Kidney (tissue), 14 donors: Measurements from ENCODE around the gene IL4I1. TPM values are rescaled to one million over a fixed set of nuclear protein-coding genes. Genes with fewer than 3 reads are reported as not detected.

Experiments
- DNase-seq, 5 donors: peaks; one replicate each; pipeline ENCODE4 v3.0.0-alpha.2; 2013 to 2020
- FAIRE-seq: peaks from 2 replicates; lab custom pipeline; 2012; peaks lifted over from hg19 to GRCh38; lab: Jason Lieb, UNC
- H3K27ac ChIP-seq, 2 donors: one replicate each; pipeline ENCODE4 v1.7.0; 2013; ENCODE audit warnings: low read depth in 2 of 2, low read length in 2 of 2, inconsistent platforms in 1 of 2
- H3K27me3 ChIP-seq: one replicate; pipeline ENCODE4 v1.7.1; 2013; ENCODE audit warnings: low read length, inconsistent platforms; ENCODE audit not compliant: control insufficient read depth, insufficient read depth
- H3K36me3 ChIP-seq, 3 donors: one replicate each; pipeline versions ENCODE4 v1.7.0 to v1.7.1; 2013; ENCODE audit warnings: low read length in 3 of 3, control low read depth in 1 of 3, inconsistent platforms in 1 of 3; ENCODE audit not compliant: insufficient read depth in 3 of 3, control insufficient read depth in 2 of 3
- H3K4me1 ChIP-seq, 3 donors: one replicate each; pipeline versions ENCODE4 v1.7.0 to v1.7.1; 2013; ENCODE audit warnings: low read length in 3 of 3, inconsistent platforms in 1 of 3, low read depth in 1 of 3; ENCODE audit not compliant: control insufficient read depth in 2 of 3, insufficient read depth in 2 of 3
- H3K4me3 ChIP-seq, 3 donors: one replicate each; pipeline versions ENCODE4 v1.7.0 to v1.8.1; 2013; ENCODE audit warnings: low read length in 3 of 3, control low read depth in 1 of 3, inconsistent platforms in 1 of 3
- H3K9ac ChIP-seq, 3 donors: one replicate each; pipeline versions ENCODE4 v1.7.0 to v1.7.1; 2013; ENCODE audit warnings: low read length in 3 of 3, control low read depth in 1 of 3, inconsistent platforms in 1 of 3
- H3K9me3 ChIP-seq, 3 donors: one replicate each; pipeline versions ENCODE4 v1.7.0 to v1.7.1; 2013; ENCODE audit warnings: low read length in 3 of 3, control low read depth in 1 of 3, inconsistent platforms in 1 of 3; ENCODE audit not compliant: control insufficient read depth in 2 of 3, insufficient read depth in 1 of 3
- CTCF ChIP-seq: IDR thresholded peaks from 3 replicates; pipeline ENCODE4 v1.5.1; 2012; ENCODE audit warnings: mild to moderate bottlenecking, moderate library complexity, borderline replicate concordance; ENCODE audit not compliant: insufficient read depth; ENCODE audit errors: extremely low read depth
- intact Hi-C: fragments of 100-400 bp; cut with DNase I; formaldehyde crosslinking; loops from one replicate; pipeline ENCODE4 v1.11.1; 2022
- polyA plus RNA-seq: library from polyadenylated mRNA; stranded (reverse); fragments of 350-450 nt; fragmentation: Illumina TruSeq; extraction: RNeasy Lipid Tissue Mini Kit (QIAGEN cat#74804); gene quantifications from one replicate; pipeline ENCODE4 v1.2.3, GENCODE V29; 2014; ENCODE audit warnings: low read depth, low replicate concordance; ENCODE audit not compliant: insufficient read depth
- total RNA-seq: library from RNA; stranded (reverse); fragmentation: NEBNext Ultra II Directional; extraction: Animal tissue kit (Norgen Biotek cat#: 25700); gene quantifications from one replicate; pipeline ENCODE4 v1.2.1, GENCODE V29; 2021
- donor health status: control.
- donor health status: control.
- donor health status: control.
- donor health status: control.
- donor health status: control.
- donor health status: DM: yes; HTN: yes; CAD: no.
- donor health status: Normal renal cell carcinoma (clear cell type).

IL4I1 gene
- total and polyA plus RNA-seq, 2 donors from 2014 or later: 0.82 to 12.8 TPM

GRCh38 chr19:49851456-49852259, 45.0 kb downstream of the IL4I1 start:
- H3K36me3 ChIP-seq: peaks cover 0 to 12% (median 6%) of the 10 kb centered on the region in 3 donors
- no peak for TF ChIP-seq CTCF
- H3K9me3 ChIP-seq: no peaks in the 10 kb centered on the region
- FAIRE-seq (no peak), DNase-seq (peak; percentile 65 to 91 (median 83))
- H3K27me3 ChIP-seq: no peaks in the 10 kb centered on the region
- peaks cover 0 to 17% (median 9%) of the 10 kb centered on the region in 3 donors for H3K4me1 ChIP-seq
- intact Hi-C loops: no loop called here
- H3K9ac ChIP-seq: peak overlapping the region; percentile 34 to 51 (median 42)
- peak overlapping the region; percentile 62 to 77 (median 76) for H3K4me3 ChIP-seq
- H3K27ac ChIP-seq: peak overlapping the region; percentile 98 to 99

- Histone ChIP-seq H3K9me3 (no peaks in the 10 kb centered on the region), H3K36me3 (peaks cover 0 to 6% (median 5%) of the 10 kb centered on the region in 3 donors), H3K9ac (peak within 1 kb of the TSS; percentile 51 to 94 (median 85)), H3K4me3 (peak within 1 kb of the TSS; percentile 76 to 91 (median 87)), H3K4me1 (peaks cover 0 to 17% (median 9%) of the 10 kb centered on the region in 3 donors), H3K27ac (peak within 1 kb of the TSS; percentile 98 to 99), H3K27me3 (no peaks in the 10 kb centered on the region)
- no peak for TF ChIP-seq CTCF
- FAIRE-seq: no peak
- intact Hi-C loops: no loop called here
- peak; percentile 92 to 96 (median 96) for DNase-seq
Observed at GRCh38 chr19:49850487-49851342, 46.0 kb downstream of the IL4I1 start, which contains the start of gene PTOV1. Gene PTOV1 (plus strand): TSS chr19:49851159.

GRCh38 chr19:49850221-49850486, 46.5 kb downstream of the IL4I1 start:
- Histone ChIP-seq H3K27ac (peak overlapping the region; percentile 82 to 99), H3K36me3 (peaks cover 0 to 3% (median 3%) of the 10 kb centered on the region in 3 donors), H3K9ac (peak overlapping the region in 2 of 3 donors; percentile 63 to 94), H3K4me1 (peaks cover 0 to 17% (median 9%) of the 10 kb centered on the region in 3 donors), H3K27me3 (no peaks in the 10 kb centered on the region), H3K4me3 (peak overlapping the region; percentile 3 to 91 (median 87)), H3K9me3 (no peaks in the 10 kb centered on the region)
- FAIRE-seq (no peak), DNase-seq (no peak)
- intact Hi-C loops: no loop called here
- TF ChIP-seq CTCF: no peak
